Mucosa of descending colon (tissue), 3 donors: Measurements from ENCODE around the gene PHEX. TPM values are rescaled to one million over a fixed set of nuclear protein-coding genes. Genes with fewer than 3 reads are reported as not detected.
A peak's percentile ranks its signal among the peaks of the same experiment; 100 is the strongest.

ENCODE experiments used
- ATAC-seq: fragments of 200-7000 bp; cut with Tn5 transposase; one replicate; pipeline ENCODE4 v1.9.1; 2020; ENCODE audit warnings: mild to moderate bottlenecking, moderate library complexity
- DNase-seq, 3 donors: peaks; one replicate each; pipeline ENCODE4 v3.0.0-alpha.2; 2020
- H3K36me3 ChIP-seq: fragments of 200-600 bp; one replicate; pipeline ENCODE4 v1.8.0; 2021; ENCODE audit warnings: low read depth, mild to moderate bottlenecking
- H3K4me1 ChIP-seq: fragments of 200-600 bp; one replicate; pipeline ENCODE4 v1.8.0; 2021; ENCODE audit warnings: low read depth, mild to moderate bottlenecking
- H3K4me3 ChIP-seq: fragments of 200-600 bp; one replicate; pipeline ENCODE4 v1.8.0; 2021; ENCODE audit warnings: mild to moderate bottlenecking
- H3K9me3 ChIP-seq: fragments of 200-600 bp; one replicate; pipeline ENCODE4 v1.8.0; 2021; ENCODE audit warnings: mild to moderate bottlenecking
- CTCF ChIP-seq: fragments of 200-600 bp; IDR thresholded peaks from one replicate; pipeline ENCODE4 v1.8.0; 2022; ENCODE audit warnings: antibody characterized with exemption, mild to moderate bottlenecking
- intact Hi-C, 2 donors: fragments of 100-400 bp; cut with DNase I in 1 of 2; cut with micrococcal nuclease in 1 of 2; formaldehyde crosslinking; loops; one replicate each; pipeline versions ENCODE4 v1.11.0 to v1.11.1; 2022; cut with DNase I, micrococcal nuclease
- total RNA-seq, 3 donors: library from RNA; stranded (reverse); fragmentation: NEBNext Ultra II Directional in 2 of 3; extraction: Animal tissue kit (Norgen Biotek cat#: 25700) in 2 of 3; gene quantifications; one replicate each; pipeline versions ENCODE4 v1.2.1 to v1.2.4, GENCODE V29; 2021 to 2023
- donor health status: DM: no; HTN: no; CAD: no; lungs with moderate emphysema.
- donor health status: DM: no; HTN: no; CAD: no.
- donor health status: DM: no; HTN: yes; CAD: no.

The PHEX gene
- total RNA-seq, 3 donors from 2014 or later = 0.19 TPM; not detected in 1

GRCh38 chrX:21993265-21993664, 38.9 kb upstream of the PHEX start:
- ATAC-seq (peak; percentile 49), DNase-seq (peak in 1 of 3 donors; percentile 56)
- Histone ChIP-seq H3K36me3 (no peaks in the 10 kb centered on the region), H3K4me1 (no peaks in the 10 kb centered on the region), H3K9me3 (no peaks in the 10 kb centered on the region), H3K4me3 (no peak overlapping the region)
- intact Hi-C loops = no loop called here
- TF ChIP-seq CTCF = no peak

GRCh38 chrX:21996872-21997455, 35.2 kb upstream of the PHEX start:
- ATAC-seq = peak; percentile 58
- TF ChIP-seq CTCF = no peak

GRCh38 chrX:21998037-21998436, 34.1 kb upstream of the PHEX start:
- TF ChIP-seq CTCF = no peak
- Histone ChIP-seq H3K36me3 (no peaks in the 10 kb centered on the region), H3K4me1 (no peaks in the 10 kb centered on the region), H3K9me3 (no peaks in the 10 kb centered on the region), H3K4me3 (no peak overlapping the region)
- intact Hi-C loops = no loop called here
- no peak for ATAC-seq
- DNase-seq = no peak

More at GRCh38 chrX:21996872-21997455, 35.2 kb upstream of the PHEX start:
- no peak for DNase-seq
- Histone ChIP-seq H3K36me3 (no peaks in the 10 kb centered on the region), H3K9me3 (no peaks in the 10 kb centered on the region), H3K4me3 (no peak overlapping the region), H3K4me1 (no peaks in the 10 kb centered on the region)
- intact Hi-C loops = no loop called here

- Histone ChIP-seq H3K36me3 (no peaks in the 10 kb centered on the region), H3K4me3 (no peak overlapping the region), H3K4me1 (no peaks in the 10 kb centered on the region), H3K9me3 (no peaks in the 10 kb centered on the region)
- no peak for DNase-seq
- no peak for TF ChIP-seq CTCF
- intact Hi-C loops = no loop called here
- no peak for ATAC-seq
Observed at GRCh38 chrX:22004866-22005265, 27.3 kb upstream of the PHEX start.

GRCh38 chrX:22012051-22012450, 20.1 kb upstream of the PHEX start:
- no peaks in the 10 kb centered on the region for H3K9me3 ChIP-seq
- no peaks in the 10 kb centered on the region for H3K4me1 ChIP-seq
- TF ChIP-seq CTCF = no peak
- H3K4me3 ChIP-seq = no peak overlapping the region
- H3K36me3 ChIP-seq = no peaks in the 10 kb centered on the region
- DNase-seq (no peak), ATAC-seq (no peak)
- intact Hi-C loops = no loop called here

GRCh38 chrX:22012931-22013330, 19.2 kb upstream of the PHEX start:
- no peaks in the 10 kb centered on the region for H3K9me3 ChIP-seq
- DNase-seq (no peak), ATAC-seq (no peak)
- H3K4me1 ChIP-seq = no peaks in the 10 kb centered on the region
- intact Hi-C loops = no loop called here
- H3K36me3 ChIP-seq = no peaks in the 10 kb centered on the region
- no peak overlapping the region for H3K4me3 ChIP-seq
- TF ChIP-seq CTCF = no peak
